Hindlimb muscle (tissue), 1 donor: ENCODE results near the gene SPTSSA. TPM values are rescaled to one million over a fixed set of nuclear protein-coding genes. Genes with fewer than 3 reads are reported as not detected.
"Not testable (repeated sequence)": the region's sequence is repeated elsewhere in the genome, so short reads cannot be mapped to it uniquely, and the experiment has no call there.

Experiments
- DNase-seq: peaks from one replicate; pipeline ENCODE4 v3.0.0-alpha.2; 2013
- polyA plus RNA-seq: library from polyadenylated mRNA; unstranded; fragments of 120-200 nt; gene quantifications from one replicate; pipeline ENCODE4 v1.2.1, GENCODE V29; 2013; ENCODE audit not compliant: insufficient read length

SPTSSA gene
- polyA plus RNA-seq, 1 donor = 15.2 TPM

DNA sequence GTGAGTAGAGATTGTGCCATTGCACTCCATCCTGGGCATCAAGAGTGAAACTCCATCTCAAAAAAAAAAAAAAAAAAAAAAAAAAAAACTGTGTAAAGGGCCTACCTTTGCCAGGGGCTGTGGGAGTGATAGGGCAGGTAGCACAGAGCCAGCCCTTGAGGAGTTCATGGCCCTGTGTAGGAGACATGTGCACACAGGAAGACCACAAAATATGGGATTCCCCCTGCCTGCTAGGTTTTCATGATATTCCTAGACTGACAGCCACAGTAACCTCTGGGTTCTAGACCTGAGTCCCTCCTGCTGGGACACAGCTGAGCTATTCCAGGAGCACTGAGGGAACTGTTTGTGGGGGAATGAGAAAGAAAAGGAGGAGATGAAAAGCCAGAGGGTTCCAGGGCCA, 8.3 kb upstream of the SPTSSA start:
- DNase-seq = no peak

DNA sequence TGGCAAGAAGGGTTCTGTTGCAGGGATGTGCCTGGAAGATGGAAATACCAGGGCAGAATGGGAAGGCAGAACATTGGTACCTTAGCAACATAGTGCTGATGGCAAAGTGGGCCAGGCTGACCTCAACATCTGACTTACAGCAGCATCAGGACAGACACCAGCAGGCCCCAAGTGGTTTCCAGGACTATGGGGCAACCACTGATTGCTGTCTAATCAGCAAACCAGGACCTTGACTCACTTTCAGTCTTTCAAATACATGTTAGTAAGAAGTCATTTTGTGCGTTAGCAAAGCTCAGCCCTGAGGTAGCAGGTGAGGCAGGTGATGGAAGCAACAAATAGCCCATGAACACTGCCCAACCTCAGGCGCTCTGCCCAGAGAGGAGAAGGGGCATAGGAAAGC, 4.7 kb upstream of the SPTSSA start:
- DNase-seq = no peak

DNA sequence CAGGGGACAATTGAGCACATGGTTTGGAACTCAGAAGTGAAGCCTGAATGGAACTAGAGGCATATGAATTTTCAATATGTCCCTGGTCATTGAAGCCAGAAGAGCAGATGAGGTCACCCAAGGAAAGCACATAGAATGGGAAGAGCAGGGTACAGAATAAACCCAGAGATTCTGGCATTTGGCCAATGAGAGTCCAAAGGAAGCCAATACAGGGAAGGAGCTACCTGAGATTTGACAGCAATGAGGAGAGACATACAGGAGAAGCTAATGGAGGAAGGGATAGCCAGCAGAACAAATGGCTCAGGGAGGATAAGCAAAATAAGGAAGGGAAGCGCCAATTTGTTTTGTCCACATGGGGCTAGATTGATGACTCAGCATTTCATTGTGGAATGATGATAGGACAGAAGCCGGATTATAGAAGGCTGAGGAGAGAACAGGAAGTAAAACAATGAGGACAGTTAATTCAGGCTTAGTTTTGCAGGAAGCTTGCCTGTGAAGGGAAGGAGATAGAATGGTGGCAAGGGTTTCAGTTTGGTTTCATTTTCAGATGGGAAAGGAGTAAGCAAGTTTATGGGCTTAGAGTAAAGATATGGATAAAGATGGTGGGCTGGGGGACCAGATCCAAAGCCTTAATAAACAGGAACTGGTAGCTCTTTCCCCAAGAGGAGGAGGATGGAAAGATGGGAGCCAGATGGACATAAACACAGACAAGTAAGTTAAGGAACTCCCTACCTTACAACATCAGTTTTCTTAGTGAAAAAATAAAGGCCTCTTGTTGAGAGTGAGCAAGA, 3.2 kb upstream of the SPTSSA start:
- DNase-seq = no peak

DNA sequence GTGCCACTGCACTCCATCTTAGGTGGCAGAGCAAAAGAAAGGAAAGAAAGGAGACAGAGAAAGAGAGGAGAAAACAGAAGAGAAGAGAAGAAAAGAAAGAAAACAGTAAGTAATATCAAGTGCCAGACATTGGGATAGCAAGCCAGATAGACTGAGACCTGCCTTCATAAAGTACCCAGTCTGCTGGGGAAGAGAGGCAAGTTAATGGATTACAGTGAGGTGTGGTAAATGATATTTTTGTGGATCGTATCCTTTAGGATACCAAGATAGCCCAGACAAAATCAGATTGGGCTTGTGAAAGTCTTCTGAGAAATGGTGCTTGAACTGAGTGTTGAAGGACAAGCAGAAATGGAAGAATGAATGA, 1.5 kb upstream of the SPTSSA start:
- DNase-seq = no peak

DNA sequence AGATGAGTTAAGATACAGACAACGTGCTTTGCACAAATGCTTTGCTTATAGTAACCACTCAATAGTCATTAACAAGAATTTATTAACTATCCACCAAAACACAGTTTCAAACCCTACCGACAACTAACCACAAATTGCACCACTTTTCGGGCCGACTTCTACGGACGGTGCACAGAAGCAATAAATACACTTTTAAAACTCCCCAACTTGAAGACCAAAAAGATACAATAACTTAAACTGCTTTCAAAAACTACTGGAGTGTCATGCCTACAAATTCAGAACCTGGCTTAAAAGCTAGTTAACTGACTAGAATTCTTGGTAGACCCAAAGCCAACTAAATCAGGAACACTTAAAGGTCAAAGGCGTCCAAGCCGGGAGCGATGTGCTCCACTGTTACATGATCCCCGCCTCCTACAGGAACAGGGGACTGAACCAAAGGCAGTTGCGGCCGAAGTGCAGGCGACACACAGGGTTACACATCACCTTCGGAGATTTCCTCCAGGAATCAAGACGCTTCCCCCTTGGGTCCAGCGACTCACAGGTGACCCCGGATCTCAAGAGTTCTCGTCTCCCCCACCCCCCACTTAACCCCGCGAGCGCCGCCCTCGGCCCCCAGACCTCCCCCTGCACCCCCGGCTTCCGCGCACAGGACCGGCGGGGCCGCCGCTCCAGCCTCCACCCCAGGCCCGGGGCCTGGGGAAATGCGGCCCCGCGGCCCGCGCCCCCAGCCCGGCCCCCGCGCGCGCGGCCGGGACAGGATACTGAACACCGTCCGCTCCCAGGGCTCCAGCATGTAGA, 507 bp downstream of the SPTSSA start:
- peak; percentile 36 for DNase-seq

DNA sequence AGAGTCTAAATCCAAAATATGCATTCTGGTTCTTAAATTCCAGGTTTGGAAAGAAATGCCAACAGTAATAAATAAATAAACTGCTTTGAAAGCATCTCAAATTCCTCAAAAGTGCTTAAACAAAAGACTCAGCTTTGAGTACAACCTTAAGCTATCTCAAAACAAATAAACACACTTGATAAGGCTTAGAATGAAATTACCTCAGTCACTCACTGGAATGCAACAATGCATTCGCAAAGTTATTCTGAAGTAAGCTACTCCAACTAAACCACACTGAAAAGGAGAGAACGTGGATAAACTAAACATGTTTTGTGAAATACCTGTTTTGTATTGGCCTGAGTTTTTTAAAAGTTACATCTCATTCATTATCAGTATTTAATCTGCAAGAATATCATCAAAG, 1.2 kb downstream of the SPTSSA start:
- no peak for DNase-seq

DNA sequence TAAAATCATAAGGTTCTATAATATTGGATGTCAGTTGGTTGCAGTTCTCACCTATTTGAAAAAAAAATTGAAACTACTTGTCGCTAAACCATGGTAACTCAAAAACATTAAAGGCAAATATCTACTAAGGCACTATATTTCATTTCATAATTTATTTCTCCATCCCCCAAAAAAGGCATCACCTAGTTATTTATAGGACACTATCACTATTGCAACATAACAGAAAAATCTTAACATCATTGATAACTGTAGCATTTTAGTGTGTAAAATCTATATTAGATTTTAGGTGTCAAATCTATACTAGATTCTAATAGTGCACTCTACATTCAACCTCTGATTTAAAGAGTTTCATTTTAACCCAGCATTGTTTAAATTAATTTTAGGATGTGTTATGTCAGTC, 1.7 kb downstream of the SPTSSA start:
- no peak for DNase-seq

DNA sequence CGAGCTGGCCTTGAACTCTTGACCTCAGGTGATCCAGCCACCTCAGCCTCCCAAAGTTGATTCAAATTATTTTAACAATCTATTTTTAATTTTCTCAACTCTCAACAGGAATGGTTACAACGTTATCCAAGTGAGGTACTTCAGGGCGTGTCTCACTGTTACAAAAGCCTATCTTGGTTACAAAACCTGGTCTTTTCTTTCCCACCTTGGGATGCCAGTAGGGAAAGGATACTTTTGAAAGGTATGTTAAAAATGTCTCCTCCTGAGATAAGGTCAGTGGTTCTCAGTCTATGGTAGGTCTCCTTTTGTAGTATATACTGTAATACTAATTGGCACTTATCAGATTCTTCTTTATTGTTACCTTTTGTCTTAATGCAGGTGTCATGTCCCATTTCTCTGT, 4.9 kb downstream of the SPTSSA start:
- no peak for DNase-seq

DNA sequence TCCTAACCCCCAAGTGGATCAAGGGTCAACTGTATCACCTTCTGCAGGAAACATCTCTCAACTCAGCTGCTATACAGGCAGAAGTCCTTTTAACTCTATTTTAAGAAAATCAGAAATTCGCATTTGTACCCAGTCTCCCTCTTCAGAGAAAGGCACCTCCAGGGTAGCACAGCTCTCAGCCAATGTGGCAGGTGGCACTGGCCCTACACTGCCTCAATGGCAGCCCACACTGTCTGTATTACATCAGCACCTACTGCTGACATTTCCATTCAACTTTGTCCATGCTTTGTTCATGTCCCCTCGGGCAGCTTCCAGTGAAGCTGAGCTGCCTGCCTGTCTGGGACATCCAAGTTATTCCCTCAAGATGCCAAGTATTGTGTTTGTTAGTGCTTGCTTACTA, 8.8 kb downstream of the SPTSSA start:
- DNase-seq = no peak

DNA sequence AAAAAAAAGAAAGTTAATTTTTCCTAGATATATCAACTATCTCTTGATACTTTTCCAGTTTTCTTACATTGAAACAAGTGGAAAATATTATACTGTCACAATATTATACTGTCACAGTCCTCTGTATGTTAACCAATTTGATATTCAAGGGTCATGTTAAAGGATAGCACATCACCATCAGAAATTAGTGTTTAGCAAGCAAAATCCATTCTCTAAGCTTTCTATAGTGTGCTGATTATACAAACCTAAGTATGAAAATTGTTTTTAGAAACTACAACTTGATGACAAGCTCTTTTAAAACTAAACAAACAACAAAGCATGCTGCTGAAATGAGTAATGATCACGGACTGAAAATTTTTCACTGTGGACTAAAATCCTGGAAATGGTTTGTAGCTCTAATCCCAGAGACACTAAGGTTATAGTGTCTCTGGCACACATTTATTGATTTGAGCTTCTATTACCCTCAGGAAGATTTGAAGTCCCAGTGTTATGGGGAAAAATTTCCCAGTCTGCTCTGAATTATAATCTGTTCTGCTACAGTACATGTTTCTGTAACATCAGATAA, 9.7 kb downstream of the SPTSSA start:
- no peak for DNase-seq

DNA sequence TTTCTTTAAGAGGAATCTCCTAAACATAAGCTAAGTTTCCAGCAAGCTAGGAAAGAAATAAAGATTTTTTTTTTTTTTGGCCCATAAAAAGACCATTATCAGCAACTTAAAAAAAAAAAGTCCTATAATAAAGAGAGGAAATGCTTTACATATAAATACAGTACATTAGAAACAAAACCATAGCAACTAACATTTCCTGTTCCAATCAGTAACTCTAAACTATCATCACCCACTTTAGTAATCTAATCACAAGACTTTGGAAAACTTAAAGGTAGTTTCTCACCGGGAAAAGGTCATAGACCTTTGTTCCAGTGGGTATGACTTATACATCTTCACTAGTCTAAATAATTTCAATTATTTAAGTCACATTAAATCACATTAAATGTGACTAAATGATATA, 11.1 kb downstream of the SPTSSA start:
- no peak for DNase-seq

DNA sequence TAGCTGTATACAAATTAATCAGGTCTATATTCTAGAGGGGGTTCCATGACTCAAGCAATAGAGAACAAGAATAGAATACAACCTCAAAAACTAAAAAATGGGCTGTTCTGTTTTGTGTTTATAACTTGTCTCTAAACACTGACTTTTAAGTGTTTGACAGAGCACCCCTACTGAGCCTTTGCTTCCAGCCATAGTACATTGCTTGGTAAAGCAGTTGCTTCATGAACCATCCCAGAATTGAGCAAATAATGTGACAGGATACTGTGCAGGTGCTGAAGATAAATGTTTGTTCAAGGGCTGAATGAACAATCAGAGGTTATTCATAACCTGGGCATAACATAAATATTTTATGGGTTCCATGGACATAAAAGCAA, 11.5 kb downstream of the SPTSSA start:
- DNase-seq = no peak

DNA sequence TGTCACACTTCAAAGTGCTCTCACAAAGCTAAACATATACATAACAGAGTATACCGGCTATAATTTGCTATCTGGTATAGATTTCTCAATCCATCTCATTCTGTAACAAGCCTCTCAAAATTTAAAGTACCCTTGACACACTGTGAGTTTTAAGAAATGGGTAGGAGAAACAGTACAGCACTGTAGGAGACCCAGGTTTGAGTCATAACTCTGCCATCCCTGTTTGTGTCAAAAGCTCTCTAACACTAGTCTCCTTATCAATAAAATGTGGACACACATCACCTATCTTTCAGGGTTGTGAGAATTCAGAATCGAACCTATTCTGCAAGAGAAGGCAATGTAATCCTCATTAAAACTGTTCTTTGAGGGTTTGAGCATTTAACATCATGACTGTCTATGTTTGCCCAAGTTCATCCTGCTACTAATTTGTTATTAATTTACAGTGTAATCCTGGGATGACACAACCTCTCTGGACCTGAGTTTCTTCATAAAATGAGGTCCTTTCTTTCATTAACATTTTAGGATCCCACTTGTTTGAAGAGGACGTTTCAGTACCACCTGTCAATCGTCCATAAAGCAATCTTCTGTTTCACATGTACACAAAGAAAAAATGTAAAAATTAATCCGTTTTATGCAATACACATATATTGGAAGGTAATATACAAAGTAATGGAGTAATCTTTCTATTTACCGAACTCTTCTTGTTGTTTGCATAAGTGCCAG, 12.1 kb downstream of the SPTSSA start:
- no peak for DNase-seq

DNA sequence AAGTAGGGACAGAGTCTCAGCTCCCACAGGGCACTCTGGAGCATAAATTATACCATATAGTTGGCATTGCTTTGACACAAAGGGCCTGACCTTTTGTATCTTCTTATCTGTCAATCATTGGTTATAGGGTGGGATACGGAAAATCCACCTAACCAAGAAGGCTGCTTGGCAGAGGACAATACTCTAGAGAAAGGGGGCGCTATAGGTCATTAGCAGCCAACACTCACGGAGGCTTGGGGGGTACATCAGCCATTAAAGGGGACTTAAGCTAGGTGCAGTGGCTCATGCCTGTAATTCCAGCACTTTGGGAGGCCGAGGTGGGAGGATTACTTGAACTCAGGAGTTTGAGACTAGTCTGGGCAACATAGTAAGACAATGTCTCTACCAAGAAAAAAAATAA, 22.9 kb downstream of the SPTSSA start:
- no peak for DNase-seq

DNA sequence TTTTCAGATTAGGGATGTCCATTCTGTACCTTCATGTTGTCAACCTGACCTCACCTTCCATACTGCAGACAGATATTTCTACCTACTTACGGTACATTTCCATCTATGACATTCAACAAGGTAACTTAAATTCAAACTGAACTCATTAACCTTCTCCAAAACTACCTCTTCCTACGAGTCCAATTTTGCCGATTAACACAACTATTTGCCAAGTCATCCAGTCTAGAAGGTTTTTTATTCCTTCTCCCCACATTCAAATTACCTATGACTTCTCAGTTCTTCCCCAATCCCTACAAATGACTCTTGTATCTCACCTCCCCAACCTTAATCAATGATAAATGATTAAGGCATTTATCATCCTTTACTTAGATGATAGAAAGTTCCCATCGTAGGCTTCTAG, 23.6 kb downstream of the SPTSSA start:
- no peak for DNase-seq

DNA sequence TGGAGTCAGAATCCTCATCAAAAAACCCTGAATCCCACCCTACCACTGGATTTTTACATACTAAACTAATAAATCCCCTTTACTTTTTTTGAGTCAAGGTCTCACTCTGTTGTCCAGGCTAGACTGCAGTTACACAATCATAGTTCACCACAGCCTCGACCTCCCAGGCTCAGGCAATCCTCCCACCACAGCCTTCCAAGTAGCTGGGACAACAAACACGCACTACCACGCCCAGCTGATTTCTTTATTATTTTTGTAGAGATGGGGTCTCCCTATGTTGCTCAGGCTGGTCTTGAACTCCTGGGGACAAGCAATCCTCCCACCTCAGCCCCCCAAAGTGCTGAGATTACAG, 24.3 kb downstream of the SPTSSA start:
- DNase-seq = no peak

DNA sequence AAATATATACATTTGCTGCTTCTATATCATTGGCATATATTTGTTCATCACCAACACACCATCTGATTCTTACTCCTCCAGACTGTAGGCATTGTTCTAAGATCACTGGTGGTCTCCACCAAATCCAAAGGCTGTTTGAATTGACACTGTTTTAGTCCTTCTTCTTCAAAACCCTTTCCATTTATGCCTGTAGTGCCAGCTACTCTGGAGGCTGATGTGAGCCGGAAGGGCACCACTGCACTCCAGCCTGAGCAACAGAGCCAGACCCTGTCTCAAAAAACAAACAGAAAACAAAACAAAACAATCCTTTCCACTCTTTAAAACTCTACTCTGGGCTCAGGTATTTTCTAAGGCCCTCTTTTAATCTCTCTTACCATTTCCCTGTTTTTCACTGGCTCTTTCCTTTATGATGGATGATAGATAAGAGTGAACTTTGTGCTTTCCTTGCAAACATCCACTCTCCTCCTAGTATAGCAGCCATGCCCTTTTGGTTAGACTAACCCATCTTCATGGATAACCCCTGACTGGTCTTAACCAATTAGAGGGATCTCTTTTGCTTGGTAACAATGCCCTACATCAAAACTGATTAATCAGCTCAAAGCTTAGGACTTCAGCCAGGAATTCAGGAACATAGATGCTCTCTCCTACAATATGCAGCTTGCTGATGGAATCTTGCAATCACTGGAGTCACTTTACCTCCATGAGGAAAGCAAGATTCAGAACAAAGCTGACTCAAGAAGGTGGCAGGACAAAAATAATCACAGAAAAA, 24.9 kb downstream of the SPTSSA start:
- DNase-seq = no peak

DNA sequence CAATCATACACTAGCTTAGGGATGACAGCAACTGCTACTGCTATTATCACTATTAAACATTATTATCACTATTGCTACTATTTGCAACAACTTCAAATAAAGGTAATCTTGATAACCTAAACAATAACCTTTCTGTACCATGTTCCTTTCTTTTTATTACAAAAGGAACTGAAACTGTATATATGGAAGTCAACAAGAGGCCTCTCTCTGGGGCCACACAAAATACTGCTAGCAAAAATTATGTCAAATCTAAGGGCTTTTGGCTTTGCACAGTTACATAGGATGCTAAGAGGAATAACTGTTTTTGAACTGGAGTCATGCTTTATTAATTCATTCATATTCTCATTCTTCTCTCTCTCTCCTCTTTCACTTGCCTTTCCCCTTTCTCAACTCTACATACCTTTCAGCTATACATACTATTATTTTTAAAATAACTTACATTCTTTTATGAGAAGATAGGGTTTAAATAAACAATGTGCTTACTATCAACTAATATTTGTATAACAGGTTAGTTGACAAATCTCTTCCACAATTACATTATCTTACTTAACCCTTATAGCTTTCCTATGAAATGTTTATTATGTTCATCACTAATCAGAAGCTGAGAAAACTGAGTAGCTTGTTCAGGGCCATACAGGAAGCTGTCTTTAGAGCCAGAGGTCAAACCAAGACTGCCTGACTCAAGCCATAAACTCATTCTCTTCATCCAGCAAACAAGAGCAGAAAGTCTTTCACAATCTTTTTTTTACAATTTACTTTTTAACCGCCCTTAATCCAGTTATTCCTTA, 25.7 kb downstream of the SPTSSA start:
- no peak for DNase-seq

DNA sequence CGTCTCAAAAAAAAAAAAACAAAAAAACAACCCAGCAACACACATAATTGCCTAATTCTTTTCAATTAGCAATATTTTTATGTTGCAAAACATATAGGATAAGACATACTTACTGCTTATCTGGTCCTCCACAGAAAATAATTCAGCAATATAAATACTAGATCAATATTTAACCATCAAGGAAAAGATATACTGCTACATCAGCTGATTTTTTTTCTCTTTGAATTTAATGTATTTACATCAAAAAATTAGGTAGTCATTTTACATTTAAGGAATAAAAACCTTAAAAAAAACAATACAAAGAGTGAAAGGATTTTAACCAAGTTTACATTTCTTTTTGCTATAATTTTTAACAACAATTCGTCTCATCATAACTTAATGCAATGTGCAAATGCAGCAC, 28.1 kb downstream of the SPTSSA start:
- DNase-seq = no peak

DNA sequence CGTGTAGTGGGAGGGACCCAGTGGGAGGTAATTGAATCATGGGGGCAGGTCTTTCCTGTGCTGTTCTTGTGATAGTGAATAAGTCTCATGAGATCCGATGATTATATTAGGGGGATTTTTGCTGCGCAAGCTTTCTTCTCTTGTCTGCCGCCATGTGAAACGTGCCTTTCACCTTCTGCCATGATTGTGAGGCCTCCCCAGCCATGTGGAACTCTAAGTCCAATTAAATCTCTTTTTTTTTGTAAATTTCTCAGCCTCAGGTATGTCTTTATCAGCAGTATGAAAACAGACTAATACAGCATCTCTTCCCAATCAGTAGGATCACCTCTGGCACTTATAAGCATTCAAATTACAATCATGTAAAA, 34.0 kb downstream of the SPTSSA start:
- DNase-seq = not testable (repeated sequence)
